ENCODE measurements around the gene PRKD3.

The PRKD3 gene

GRCh38 chr2:37344453-37345361, 20.1 kb upstream of the PRKD3 start, which contains the start of gene QPCT:
Gene QPCT, plus strand, starts transcription at chr2:37344630. Its CDS starts 102 bp downstream, at chr2:37344732.
- FAIRE-seq (no peak), DNase-seq (ENCODE audit: extremely low spot score, insufficient read length, low read depth) (peak; percentile 20)

GRCh38 chr2:37343537-37344434, 19.2 kb upstream of the PRKD3 start:
- DNase-seq (ENCODE audit: extremely low spot score, insufficient read length, low read depth) (no peak), FAIRE-seq (peak; percentile 15)

GRCh38 chr2:37342591-37343220, 18.1 kb upstream of the PRKD3 start:
- no peak for DNase-seq (ENCODE audit: extremely low spot score, insufficient read length, low read depth)
- no peak for FAIRE-seq

- FAIRE-seq (no peak), DNase-seq (ENCODE audit: extremely low spot score, insufficient read length, low read depth) (no peak)
Observed at GRCh38 chr2:37340637-37341036, 16.0 kb upstream of the PRKD3 start.

GRCh38 chr2:37338933-37339332, 14.3 kb upstream of the PRKD3 start:
- DNase-seq (ENCODE audit: extremely low spot score, insufficient read length, low read depth) (no peak), FAIRE-seq (no peak)

GRCh38 chr2:37337620-37338280, 13.1 kb upstream of the PRKD3 start:
- DNase-seq (ENCODE audit: extremely low spot score, insufficient read length, low read depth) (no peak), FAIRE-seq (no peak)

GRCh38 chr2:37335604-37336003, 11.0 kb upstream of the PRKD3 start:
- FAIRE-seq: no peak
- DNase-seq (ENCODE audit: extremely low spot score, insufficient read length, low read depth): no peak

GRCh38 chr2:37333256-37333655, 8.6 kb upstream of the PRKD3 start:
- DNase-seq (ENCODE audit: extremely low spot score, insufficient read length, low read depth) (no peak), FAIRE-seq (peak; percentile 61)

GRCh38 chr2:37332560-37332959, 7.9 kb upstream of the PRKD3 start:
- FAIRE-seq (no peak), DNase-seq (ENCODE audit: extremely low spot score, insufficient read length, low read depth) (no peak)

- DNase-seq (ENCODE audit: extremely low spot score, insufficient read length, low read depth): no peak
- no peak for FAIRE-seq
Observed at GRCh38 chr2:37330681-37331080, 6.0 kb upstream of the PRKD3 start.

- FAIRE-seq (no peak), DNase-seq (ENCODE audit: extremely low spot score, insufficient read length, low read depth) (no peak)
Observed at GRCh38 chr2:37326866-37327634, 2.4 kb upstream of the PRKD3 start.

GRCh38 chr2:37326285-37326684, 1.7 kb upstream of the PRKD3 start:
- DNase-seq (ENCODE audit: extremely low spot score, insufficient read length, low read depth): no peak
- FAIRE-seq: no peak

- no peak for DNase-seq (ENCODE audit: extremely low spot score, insufficient read length, low read depth)
- FAIRE-seq: no peak
Observed at GRCh38 chr2:37325625-37326071, 1.0 kb upstream of the PRKD3 start.

- DNase-seq (ENCODE audit: extremely low spot score, insufficient read length, low read depth): no peak
- FAIRE-seq: no peak
Observed at GRCh38 chr2:37324536-37324785, 172 bp downstream of the PRKD3 start.

- no peak for FAIRE-seq
- DNase-seq (ENCODE audit: extremely low spot score, insufficient read length, low read depth): no peak
Observed at GRCh38 chr2:37323781-37324535, 675 bp downstream of the PRKD3 start.

GRCh38 chr2:37323176-37323780, 1.4 kb downstream of the PRKD3 start:
- DNase-seq (ENCODE audit: extremely low spot score, insufficient read length, low read depth) (no peak), FAIRE-seq (no peak)

- FAIRE-seq: no peak
- DNase-seq (ENCODE audit: extremely low spot score, insufficient read length, low read depth): no peak
Observed at GRCh38 chr2:37322368-37322767, 2.3 kb downstream of the PRKD3 start.

GRCh38 chr2:37321029-37321682, 3.5 kb downstream of the PRKD3 start:
- DNase-seq (ENCODE audit: extremely low spot score, insufficient read length, low read depth): no peak
- no peak for FAIRE-seq

Data from GM18507 (cell line).